HepG2 (cell line): ENCODE data around the gene GJB4. TPM values are rescaled to one million over a fixed set of nuclear protein-coding genes. Genes with fewer than 3 reads are reported as not detected.
"Not testable (repeated sequence)": the region's sequence is repeated elsewhere in the genome, so short reads cannot be mapped to it uniquely, and the experiment has no call there.

ENCODE experiments used
- ATAC-seq: fragments of 200-7000 bp; cut with Tn5 transposase; 3 replicates; pipeline ENCODE4 v1.9.1; 2020; ENCODE audit warnings: mild to moderate bottlenecking, moderate library complexity
- BruUV-seq: library from RNA; stranded (reverse); fragments of 400-500 nt; replicated peaks from 2 replicates; lab custom pipeline; 2021; lab: Mats Ljungman, UMichigan
- CTCF ChIA-PET: fragments of 300-600 bp; formaldehyde crosslinking; extraction: SDS; loops from one replicate; lab custom pipeline; 2021; ENCODE audit warnings: low total read pairs, inconsistent platforms, low intra/inter-chr PET ratio; lab: Yijun Ruan, JAX
- POLR2A ChIA-PET: fragments of 350-600 bp; sonication (Branson Sonifier 250); formaldehyde crosslinking; loops from one replicate; lab custom pipeline; 2020; ENCODE audit warnings: antibody characterized with exemption, inconsistent platforms; lab: Yijun Ruan, JAX
- DNase-seq: peaks from one replicate; pipeline ENCODE4 v3.0.0-alpha.2; 2015; ENCODE audit warnings: low spot score
- FAIRE-seq: peaks from 3 replicates; lab custom pipeline; 2011; peaks lifted over from hg19 to GRCh38; lab: Jason Lieb, UNC
- H2AFZ ChIP-seq: one replicate; pipeline ENCODE4 v1.6.1; 2011; ENCODE audit warnings: low read length, inconsistent platforms
- H3K27ac ChIP-seq: fragments of 300-600 bp; 3 replicates; pipeline ENCODE4 v1.8.0; 2011; ENCODE audit warnings: mixed run types, mild to moderate bottlenecking, mixed read lengths, low read length, inconsistent platforms; ENCODE audit not compliant: insufficient read depth; ENCODE audit errors: extremely low read length
- H3K27me3 ChIP-seq, 2 experiments: fragments of 200-600 bp in 1 of 2; 2 replicates in 1 of 2; 3 replicates in 1 of 2; pipeline versions ENCODE4 v1.6.0 to v1.8.0; 2011; ENCODE audit warnings: low read length in 2 of 2, mild to moderate bottlenecking in 2 of 2, moderate library complexity in 2 of 2, inconsistent platforms in 1 of 2; ENCODE audit not compliant: insufficient read depth in 2 of 2, control insufficient read depth in 1 of 2
- H3K36me3 ChIP-seq, 2 experiments: fragments of 200-600 bp in 1 of 2; replicated peaks in 1 of 2; 2 replicates in 1 of 2; 3 replicates in 1 of 2; pipeline versions ENCODE4 v1.5.1 to v1.8.0; 2011; ENCODE audit warnings: low read length in 2 of 2, inconsistent platforms in 1 of 2; ENCODE audit not compliant: insufficient read depth in 2 of 2, control insufficient read depth in 1 of 2
- H3K4me1 ChIP-seq: 2 replicates; pipeline ENCODE4 v1.5.1; 2012; ENCODE audit warnings: low read length, inconsistent platforms; ENCODE audit not compliant: insufficient read depth
- H3K4me2 ChIP-seq: 2 replicates; pipeline ENCODE4 v1.6.0; 2011; ENCODE audit warnings: low read depth, low read length, inconsistent platforms
- H3K4me3 ChIP-seq, 3 experiments: fragments of 200-600 bp in 1 of 3; sonication (generic), shearing (Covaris generic) in 1 of 3; replicated peaks in 1 of 3; 2 replicates each; pipeline ENCODE4 v1.5.1; 2011 to 2016; ENCODE audit warnings: low read length in 3 of 3, inconsistent platforms in 2 of 3, low read depth in 2 of 3, mild to moderate bottlenecking in 2 of 3, control low read depth in 1 of 3, mixed read lengths in 1 of 3; ENCODE audit not compliant: insufficient read depth in 1 of 3
- H3K79me2 ChIP-seq: one replicate; pipeline ENCODE4 v1.6.1; 2011; ENCODE audit warnings: low read length, inconsistent platforms; ENCODE audit not compliant: insufficient read depth
- H3K9ac ChIP-seq: 2 replicates; pipeline ENCODE4 v1.6.0; 2011; ENCODE audit warnings: mild to moderate bottlenecking, low read depth, low read length, inconsistent platforms; ENCODE audit not compliant: insufficient read depth
- H3K9me3 ChIP-seq: 2 replicates; pipeline ENCODE4 v1.5.1; 2012; ENCODE audit warnings: mild to moderate bottlenecking, low read length
- H4K20me1 ChIP-seq: 2 replicates; pipeline ENCODE4 v1.6.0; 2011; ENCODE audit warnings: inconsistent platforms, mild to moderate bottlenecking, low read length, moderate library complexity; ENCODE audit not compliant: insufficient read depth
- HES4 ChIP-seq: sonication (generic); formaldehyde crosslinking; IDR thresholded peaks from 2 replicates; pipeline ENCODE4 v1.9.0; 2021; ENCODE audit warnings: mild to moderate bottlenecking, missing genetic modification reagents, borderline replicate concordance
- RBM39 ChIP-seq: fragments of 200-400 bp; formaldehyde crosslinking; IDR thresholded peaks from one replicate; pipeline ENCODE4 v1.6.1; 2018; ENCODE audit warnings: antibody characterized with exemption, mild to moderate bottlenecking, low read depth, low read length; ENCODE audit not compliant: poor library complexity, severe bottlenecking
- SUZ12 ChIP-seq: fragments of 150-350 bp; IDR thresholded peaks from 2 replicates; pipeline ENCODE4 v1.6.1; 2014; ENCODE audit warnings: low read depth, low read length
- TAF1 ChIP-seq: sonication (generic); formaldehyde crosslinking; IDR thresholded peaks from 2 replicates; pipeline ENCODE4 v1.4.0; 2020; ENCODE audit warnings: missing genetic modification reagents
- ZNF124 ChIP-seq: sonication (generic); formaldehyde crosslinking; IDR thresholded peaks from 2 replicates; pipeline ENCODE4 v1.4.0; 2020; ENCODE audit warnings: missing genetic modification reagents
- ZNF432 ChIP-seq: sonication (generic); formaldehyde crosslinking; IDR thresholded peaks from 2 replicates; pipeline ENCODE4 v1.5.0; 2020; ENCODE audit warnings: missing genetic modification reagents, mild to moderate bottlenecking, borderline replicate concordance
- ZNF776 ChIP-seq: sonication (generic); formaldehyde crosslinking; IDR thresholded peaks from 2 replicates; pipeline ENCODE4 v1.4.0; 2020; ENCODE audit warnings: mild to moderate bottlenecking, missing genetic modification reagents
- ZNF883 ChIP-seq: sonication (generic); formaldehyde crosslinking; IDR thresholded peaks from 2 replicates; pipeline ENCODE4 v1.5.1; 2020; ENCODE audit warnings: mild to moderate bottlenecking, missing genetic modification reagents; ENCODE audit errors: not compliant biosample characterization
- WGBS: methylation state at CpG from one replicate; pipeline ENCODE4 v1.1.6; 2017; ENCODE audit warnings: low lambda C conversion rate; 5-methylcytosine and 5-hydroxymethylcytosine counted together
- in situ Hi-C: cut with HindIII; loops from 2 replicates; pipeline ENCODE4 v1.10.0; 2017; ENCODE audit warnings: low pct_unique_long_range_greater_than_20kb; ENCODE audit not compliant: extremely low pct_ligation_motif_present
- intact Hi-C: fragments of 100-400 bp; cut with micrococcal nuclease; formaldehyde crosslinking; loops from one replicate; pipeline ENCODE4 v1.10.0; 2022; ENCODE audit not compliant: unreplicated experiment
- polyA plus RNA-seq, 8 experiments: library from polyadenylated mRNA; depleted of rRNA in 3 of 8; stranded (reverse) in 7 of 8; unstranded in 1 of 8; fragments of >200 nt; fragmentation: Illumina TruSeq in 4 of 8; extraction: Trizol in 4 of 8; gene quantifications; 2 replicates each; pipeline versions ENCODE4 v1.2.1 to v1.2.3, GENCODE V29; 2011 to 2016; ENCODE audit warnings: low read depth in 4 of 8, missing spikeins in 1 of 8, mixed read lengths in 1 of 8; ENCODE audit not compliant: insufficient read depth in 1 of 8
- total RNA-seq, 5 experiments: library from RNA; depleted of rRNA; stranded (reverse); fragments of >200 nt; fragmentation: Illumina TruSeq; extraction: Trizol; gene quantifications; 2 replicates each; pipeline ENCODE4 v1.2.3, GENCODE V29; 2016; ENCODE audit warnings: low read depth in 1 of 5

The GJB4 gene
- total and polyA plus RNA-seq, 2 of the 13 experiments (the other 11 are each of a cell fraction or from before 2014, with no cell fraction given): not detected

DNA sequence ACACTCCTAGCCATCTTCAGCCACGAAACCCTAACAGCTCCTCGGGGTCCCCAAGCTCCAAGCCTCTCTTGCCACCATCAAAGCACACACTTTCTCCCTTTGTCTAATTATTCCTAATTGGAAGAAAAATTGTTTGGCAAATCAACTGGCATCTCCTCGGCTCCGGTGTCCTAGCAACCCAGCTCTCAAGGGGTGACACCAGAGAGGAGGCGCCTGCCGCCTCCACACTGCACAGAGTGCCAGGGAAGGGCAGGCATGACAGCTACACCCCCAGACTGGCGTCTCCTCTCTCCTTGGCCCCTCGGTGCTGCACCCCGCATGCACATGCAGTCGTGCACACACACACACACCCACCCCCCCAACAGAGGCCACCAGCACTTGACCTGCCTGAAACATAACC, 22.8 kb upstream of the GJB4 start:
- in situ Hi-C loops: no loop called here
- FAIRE-seq: no peak

DNA sequence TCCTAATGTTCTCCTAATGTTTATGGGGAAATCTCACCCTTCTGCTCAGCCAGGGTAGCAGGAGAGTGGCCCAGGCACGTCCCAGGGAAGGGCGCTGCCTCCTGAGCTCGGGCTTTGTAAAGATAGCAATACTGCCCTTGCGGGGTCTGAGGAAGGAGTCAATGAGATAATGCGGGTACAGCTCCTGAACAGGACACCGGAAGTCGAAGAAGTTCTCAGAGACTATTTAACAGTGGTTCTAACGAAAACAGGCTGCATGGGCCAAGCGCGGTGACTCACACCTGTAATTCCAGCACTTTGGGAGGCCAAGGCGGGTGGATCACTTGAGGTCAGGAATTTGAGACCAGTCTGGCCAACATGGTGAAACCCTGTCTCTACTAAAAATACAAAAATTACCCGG, 22.3 kb upstream of the GJB4 start:
- CTCF ChIA-PET, DNase-seq, intact Hi-C loops, H3K9ac ChIP-seq, H2AFZ ChIP-seq, BruUV-seq, H3K9me3 ChIP-seq, H3K27ac ChIP-seq, H4K20me1 ChIP-seq, in situ Hi-C loops, H3K4me3 ChIP-seq, FAIRE-seq, H3K79me2 ChIP-seq, H3K36me3 ChIP-seq, H3K4me2 ChIP-seq, ATAC-seq, POLR2A ChIA-PET, H3K4me1 ChIP-seq: not testable (repeated sequence)
- 54% methylated on average over 12 of the region's 12 CpGs for WGBS
- peaks cover 6 to 24% of the 10 kb centered on the region in 2 experiments; a peak in 4 of 5 replicates for H3K27me3 ChIP-seq

More for the DNA sequence above, 22.8 kb upstream of the GJB4 start:
- intact Hi-C loops: no loop called here
- no peak for TF ChIP-seq RBM39
- TF ChIP-seq TAF1: no peak
- no peak for TF ChIP-seq HES4 (CRISPR knock-in tag)
- TF ChIP-seq ZNF776: no peak
- no peak for TF ChIP-seq SUZ12
- TF ChIP-seq ZNF432 (CRISPR knock-in tag): no peak
- no peak for TF ChIP-seq ZNF124 (CRISPR knock-in tag)
- no peak for TF ChIP-seq ZNF883 (CRISPR knock-in tag)
- Histone ChIP-seq H4K20me1 (no peaks in the 10 kb centered on the region), H3K27ac (no peak overlapping the region), H3K9ac (no peak overlapping the region), H3K9me3 (no peaks in the 10 kb centered on the region), H3K4me1 (no peaks in the 10 kb centered on the region), H2AFZ (no peak overlapping the region), H3K4me2 (no peak overlapping the region), H3K4me3 (no peak overlapping the region), H3K36me3 (no peaks in the 10 kb centered on the region), H3K27me3 (peaks cover 4 to 19% of the 10 kb centered on the region in 2 experiments; a peak in 4 of 5 replicates), H3K79me2 (no peaks in the 10 kb centered on the region)
- ATAC-seq (no peak), DNase-seq (no peak)
- ChIA-PET CTCF (no interaction called here), POLR2A (no interaction called here)
- BruUV-seq: no TSS peak
- WGBS: 17% methylated on average over 8 of the region's 10 CpGs
